GM19455 (cell line): ENCODE data around the gene QSOX1.
"Not testable (repeated sequence)": the region's sequence is repeated elsewhere in the genome, so short reads cannot be mapped to it uniquely, and the experiment has no call there.

Source experiments
- ATAC-seq: cut with Tn5 transposase; IDR thresholded peaks from one replicate; pipeline ENCODE4 v1.9.1; 2021; ENCODE audit not compliant: unreplicated experiment

QSOX1 gene

GRCh38 chr1:180188091-180188506 is 33.4 kb downstream of the QSOX1 start:
- no peak for ATAC-seq

DNA sequence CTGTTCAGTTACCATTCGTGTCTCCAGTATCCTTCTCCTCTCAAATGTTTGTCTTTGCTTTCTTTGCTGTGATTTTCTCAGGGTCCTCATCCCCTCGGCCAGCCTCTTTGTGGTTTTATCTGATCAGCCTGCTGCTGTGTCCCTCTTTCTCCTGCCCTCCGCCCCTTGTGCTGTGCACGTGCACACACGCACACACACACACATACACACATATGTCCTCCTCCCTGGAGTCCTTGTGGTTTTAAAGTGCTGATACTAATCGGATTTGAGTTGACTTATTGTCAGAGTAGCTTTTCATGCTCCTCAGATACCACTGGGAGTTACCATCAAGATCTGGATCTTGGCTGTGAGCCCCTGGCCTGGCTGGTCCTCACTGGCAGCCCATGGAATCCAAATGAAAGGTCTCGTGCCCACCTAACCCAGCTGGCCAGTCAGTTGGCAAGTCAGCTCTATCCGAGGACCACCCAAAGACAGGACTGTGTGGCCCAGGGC is 34.1 kb downstream of the QSOX1 start:
- ATAC-seq = no peak

- ATAC-seq = no peak
These were observed 35.4 kb downstream of the QSOX1 start for GRCh38 chr1:180190091-180190490.

DNA sequence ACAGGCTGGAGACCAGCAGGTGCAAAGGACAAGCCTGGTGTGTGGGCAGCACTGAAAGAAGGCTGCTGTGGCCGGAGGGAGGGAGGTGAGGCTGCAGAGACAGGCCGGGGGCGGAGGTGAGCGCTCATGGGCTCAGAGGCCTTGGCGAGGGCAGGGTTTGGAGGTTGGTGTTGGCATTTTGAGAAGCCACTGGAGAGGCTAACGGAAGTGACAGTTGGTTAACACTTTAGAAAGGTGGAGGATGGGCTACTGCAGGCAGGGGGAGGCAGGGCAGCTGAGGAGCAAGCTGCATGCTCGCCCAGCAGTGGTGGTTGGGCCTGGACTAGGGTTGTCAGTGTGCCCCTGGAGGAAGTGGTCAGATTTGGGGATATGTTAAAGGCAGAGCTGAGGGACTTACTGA is 37.5 kb downstream of the QSOX1 start:
- no peak for ATAC-seq

DNA sequence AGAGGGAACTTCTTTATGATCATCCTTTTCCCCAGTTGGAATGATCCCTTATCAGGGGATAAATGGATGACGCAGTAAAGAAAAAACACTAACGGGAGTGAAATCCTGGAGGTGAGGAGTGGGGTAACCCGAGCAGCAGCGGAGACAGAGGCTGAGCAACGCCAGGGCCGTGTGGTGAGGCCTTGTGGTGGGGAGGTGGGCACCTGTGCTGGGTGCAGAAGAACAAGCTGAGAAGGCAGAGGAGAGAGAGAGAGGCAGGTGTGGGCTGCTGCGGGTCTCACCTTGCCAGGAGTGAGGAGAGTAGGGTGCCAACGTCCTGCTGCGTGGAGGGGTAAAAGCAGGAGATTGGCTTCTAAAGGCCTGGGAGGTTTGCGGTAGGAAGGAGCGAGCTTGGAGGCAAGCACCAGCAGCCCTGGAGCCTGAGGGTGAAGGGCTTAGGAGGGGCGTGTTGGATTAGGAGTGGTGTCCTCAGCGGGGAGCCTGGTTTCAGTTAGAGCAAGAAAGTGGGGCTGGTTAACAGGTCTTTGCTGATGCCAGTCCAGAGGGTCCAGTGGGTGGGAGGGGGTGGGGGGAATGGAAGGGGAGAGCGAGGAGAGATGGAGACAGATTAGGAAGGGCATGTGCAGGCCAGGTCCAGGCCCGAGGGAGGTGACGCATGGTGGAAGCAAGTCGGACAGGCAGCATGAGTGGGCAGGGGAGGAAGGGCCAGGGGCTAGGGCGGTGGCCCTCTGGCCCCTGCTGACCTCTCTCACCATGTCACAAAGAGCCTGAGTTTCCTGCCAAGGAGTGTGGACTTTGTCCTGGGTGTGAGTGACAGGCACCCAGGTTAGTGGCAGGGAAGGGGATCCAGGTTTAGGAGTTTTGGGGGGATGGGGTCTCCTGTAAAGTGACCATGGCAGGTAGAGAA is 38.7 kb downstream of the QSOX1 start:
- no peak for ATAC-seq

DNA sequence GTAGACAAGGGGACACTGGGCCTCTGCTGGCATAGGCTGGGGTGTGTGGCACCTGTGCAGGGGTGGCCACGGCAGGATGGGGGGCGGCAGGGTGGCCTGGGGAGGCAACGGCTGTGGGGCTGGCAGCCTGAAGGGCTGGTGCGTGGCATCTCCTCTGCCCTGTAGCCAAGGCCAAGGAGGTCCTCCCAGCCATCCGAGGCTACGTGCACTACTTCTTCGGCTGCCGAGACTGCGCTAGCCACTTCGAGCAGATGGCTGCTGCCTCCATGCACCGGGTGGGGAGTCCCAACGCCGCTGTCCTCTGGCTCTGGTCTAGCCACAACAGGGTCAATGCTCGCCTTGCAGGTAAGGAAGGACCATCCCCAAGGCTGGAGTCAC is 39.4 kb downstream of the QSOX1 start:
- no peak for ATAC-seq

- ATAC-seq = no peak
These were observed 40.0 kb downstream of the QSOX1 start for GRCh38 chr1:180194546-180195207.

GRCh38 chr1:180195401-180195800 is 40.7 kb downstream of the QSOX1 start:
- no peak for ATAC-seq

DNA sequence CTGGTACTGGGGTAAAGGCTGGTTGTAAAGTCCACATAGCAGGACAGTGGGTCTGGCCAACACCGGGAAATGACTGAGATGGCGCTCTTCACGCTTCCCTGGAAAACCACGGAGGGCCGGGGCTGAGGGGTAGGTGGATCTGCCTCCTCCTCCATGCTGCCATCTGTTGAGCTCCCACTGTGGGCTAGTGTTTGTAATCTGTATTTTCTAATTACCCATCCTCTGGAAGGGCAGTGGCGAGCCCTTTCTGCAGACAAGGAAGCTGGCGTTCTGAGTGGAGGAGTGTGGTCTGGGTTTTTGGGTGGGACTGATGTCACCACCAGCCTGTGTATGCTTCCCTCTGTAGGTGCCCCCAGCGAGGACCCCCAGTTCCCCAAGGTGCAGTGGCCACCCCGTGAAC is 41.2 kb downstream of the QSOX1 start:
- ATAC-seq = no peak

DNA sequence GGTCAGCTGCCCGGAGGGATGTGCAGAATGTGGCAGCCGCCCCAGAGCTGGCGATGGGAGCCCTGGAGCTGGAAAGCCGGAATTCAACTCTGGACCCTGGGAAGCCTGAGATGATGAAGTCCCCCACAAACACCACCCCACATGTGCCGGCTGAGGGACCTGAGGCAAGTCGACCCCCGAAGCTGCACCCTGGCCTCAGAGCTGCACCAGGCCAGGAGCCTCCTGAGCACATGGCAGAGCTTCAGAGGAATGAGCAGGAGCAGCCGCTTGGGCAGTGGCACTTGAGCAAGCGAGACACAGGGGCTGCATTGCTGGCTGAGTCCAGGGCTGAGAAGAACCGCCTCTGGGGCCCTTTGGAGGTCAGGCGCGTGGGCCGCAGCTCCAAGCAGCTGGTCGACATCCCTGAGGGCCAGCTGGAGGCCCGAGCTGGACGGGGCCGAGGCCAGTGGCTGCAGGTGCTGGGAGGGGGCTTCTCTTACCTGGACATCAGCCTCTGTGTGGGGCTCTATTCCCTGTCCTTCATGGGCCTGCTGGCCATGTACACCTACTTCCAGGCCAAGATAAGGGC is 41.9 kb downstream of the QSOX1 start:
- ATAC-seq = no peak

DNA sequence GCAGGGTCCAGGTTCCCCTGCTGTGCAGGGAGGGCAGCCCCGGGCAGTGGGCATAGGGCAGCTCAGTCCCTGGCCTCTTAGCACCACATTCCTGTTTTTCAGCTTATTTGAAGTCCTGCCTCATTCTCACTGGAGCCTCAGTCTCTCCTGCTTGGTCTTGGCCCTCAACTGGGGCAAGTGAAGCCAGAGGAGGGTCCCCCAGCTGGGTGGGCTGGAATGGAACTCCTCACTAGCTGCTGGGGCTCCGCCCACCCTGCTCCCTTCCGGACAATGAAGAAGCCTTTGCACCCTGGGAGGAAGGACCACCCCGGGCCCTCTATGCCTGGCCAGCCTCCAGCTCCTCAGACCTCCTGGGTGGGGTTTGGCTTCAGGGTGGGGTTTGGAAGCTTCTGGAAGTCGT is 42.6 kb downstream of the QSOX1 start:
- ATAC-seq = no peak

DNA sequence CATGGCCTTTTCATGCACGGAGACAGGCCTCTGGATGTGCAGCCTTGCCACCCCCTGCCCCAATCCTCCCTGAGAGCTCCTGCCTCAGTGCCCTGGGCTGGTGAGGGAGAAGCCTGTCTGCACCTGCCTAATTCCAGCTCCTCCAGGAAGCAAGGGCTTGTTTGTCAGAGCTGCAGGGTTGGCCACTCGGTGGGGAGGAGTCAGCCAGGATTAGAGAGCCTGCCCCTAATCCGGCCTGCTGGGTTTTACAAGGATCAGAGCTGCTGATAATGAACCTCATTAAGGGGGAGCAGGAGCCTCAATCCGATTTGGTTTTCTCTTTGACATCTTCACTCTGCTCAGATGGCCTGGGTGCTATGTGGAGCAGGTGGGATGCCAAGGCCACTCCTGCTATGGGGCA is 43.5 kb downstream of the QSOX1 start:
- ATAC-seq = no peak

DNA sequence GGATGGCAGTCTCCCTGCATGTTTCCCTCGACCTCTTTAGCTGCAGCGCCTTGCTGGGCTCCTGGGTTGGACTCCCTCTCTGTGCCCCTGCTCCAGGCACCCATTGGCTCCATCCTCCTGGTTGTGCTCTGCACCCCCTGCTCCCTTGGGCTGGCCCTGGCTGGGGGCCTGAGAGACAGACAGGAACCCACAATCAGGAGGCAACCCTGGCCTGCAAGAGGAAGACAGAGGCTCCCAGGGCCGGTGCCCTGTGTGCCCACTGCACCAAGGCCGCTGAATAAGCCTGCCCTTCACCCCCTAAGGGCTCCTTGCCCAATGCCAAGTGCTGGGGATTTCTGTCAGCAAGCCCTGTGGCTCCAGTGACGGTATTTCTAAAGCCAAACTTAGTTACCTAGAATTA is 43.9 kb downstream of the QSOX1 start:
- no peak for ATAC-seq

DNA sequence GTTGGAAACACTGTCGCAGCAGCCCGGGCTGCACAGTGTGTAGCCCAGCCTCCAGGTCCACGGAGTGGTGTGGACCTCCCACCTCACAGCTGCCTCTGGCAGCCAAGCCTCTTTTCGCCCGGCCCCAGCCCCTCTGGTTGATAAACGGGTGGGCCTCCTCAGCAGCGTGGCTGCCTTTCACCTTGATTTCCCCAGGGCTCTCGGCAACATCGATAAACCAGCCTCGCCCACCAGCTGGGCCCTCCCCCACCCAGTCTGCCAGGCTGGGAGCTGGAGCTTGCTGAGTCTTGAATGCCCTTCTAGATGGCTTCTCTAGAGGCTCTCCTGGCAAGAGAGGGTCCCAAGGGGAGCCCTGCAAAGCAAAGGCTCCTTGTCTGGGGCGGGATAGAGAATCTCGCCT is 44.3 kb downstream of the QSOX1 start:
- ATAC-seq = no peak

GRCh38 chr1:180201451-180202200 is 47.0 kb downstream of the QSOX1 start:
- ATAC-seq = no peak

DNA sequence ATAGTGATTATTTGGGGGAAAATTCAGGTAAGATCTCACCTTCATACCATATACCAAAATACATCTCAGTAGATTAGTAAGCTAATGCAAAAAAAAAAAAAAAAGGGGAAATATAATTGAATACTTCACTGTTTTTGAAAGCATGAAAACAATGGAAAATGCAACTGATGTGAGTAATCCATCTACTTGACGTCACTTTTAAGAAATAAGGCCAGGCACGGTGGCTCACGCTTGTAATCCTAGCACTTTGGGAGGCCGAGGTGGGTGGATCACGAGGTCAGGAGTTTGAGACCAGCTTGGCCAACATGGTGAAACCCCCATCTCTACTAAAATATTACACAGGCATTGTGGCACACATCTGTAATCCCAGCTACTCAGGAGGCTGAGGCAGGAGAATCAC is 47.9 kb downstream of the QSOX1 start:
- ATAC-seq = not testable (repeated sequence)

- ATAC-seq = no peak
These were observed 49.6 kb downstream of the QSOX1 start for GRCh38 chr1:180204231-180204630.

GRCh38 chr1:180206581-180206980 is 51.9 kb downstream of the QSOX1 start:
- no peak for ATAC-seq

- ATAC-seq = no peak
These were observed 53.6 kb downstream of the QSOX1 start for GRCh38 chr1:180208264-180208663.

- ATAC-seq = no peak
These were observed 55.4 kb downstream of the QSOX1 start for GRCh38 chr1:180210008-180210620.
